DND-41 (cell line): ENCODE results near the gene CPSF2.

Experiments used
- EZH2 ChIP-seq: IDR thresholded peaks from 3 replicates; pipeline ENCODE4 v1.6.1; 2012; ENCODE audit warnings: borderline replicate concordance, low read depth, mild to moderate bottlenecking, moderate library complexity, low read length, inconsistent platforms; ENCODE audit not compliant: severe bottlenecking
- TF ChIP-seq, protein P1 (sequence below): IDR thresholded peaks from 2 replicates; pipeline ENCODE4 v1.5.1; 2012; ENCODE audit warnings: borderline replicate concordance, low read length, moderate library complexity, mild to moderate bottlenecking; ENCODE audit not compliant: poor library complexity, severe bottlenecking; ENCODE audit errors: extremely low read depth

GRCh38 chr14:92088494-92088893, 33.3 kb upstream of the CPSF2 start:
- TF ChIP-seq EZH2 = no peak
- TF ChIP-seq, protein P1, sequence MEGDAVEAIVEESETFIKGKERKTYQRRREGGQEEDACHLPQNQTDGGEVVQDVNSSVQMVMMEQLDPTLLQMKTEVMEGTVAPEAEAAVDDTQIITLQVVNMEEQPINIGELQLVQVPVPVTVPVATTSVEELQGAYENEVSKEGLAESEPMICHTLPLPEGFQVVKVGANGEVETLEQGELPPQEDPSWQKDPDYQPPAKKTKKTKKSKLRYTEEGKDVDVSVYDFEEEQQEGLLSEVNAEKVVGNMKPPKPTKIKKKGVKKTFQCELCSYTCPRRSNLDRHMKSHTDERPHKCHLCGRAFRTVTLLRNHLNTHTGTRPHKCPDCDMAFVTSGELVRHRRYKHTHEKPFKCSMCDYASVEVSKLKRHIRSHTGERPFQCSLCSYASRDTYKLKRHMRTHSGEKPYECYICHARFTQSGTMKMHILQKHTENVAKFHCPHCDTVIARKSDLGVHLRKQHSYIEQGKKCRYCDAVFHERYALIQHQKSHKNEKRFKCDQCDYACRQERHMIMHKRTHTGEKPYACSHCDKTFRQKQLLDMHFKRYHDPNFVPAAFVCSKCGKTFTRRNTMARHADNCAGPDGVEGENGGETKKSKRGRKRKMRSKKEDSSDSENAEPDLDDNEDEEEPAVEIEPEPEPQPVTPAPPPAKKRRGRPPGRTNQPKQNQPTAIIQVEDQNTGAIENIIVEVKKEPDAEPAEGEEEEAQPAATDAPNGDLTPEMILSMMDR = no peak
